HepG2 (cell line): ENCODE results near the gene DYSF.

ENCODE experiments used
- ARHGAP35 ChIP-seq: sonication (generic); formaldehyde crosslinking; IDR thresholded peaks from 2 replicates; pipeline ENCODE4 v1.9.0; 2022; ENCODE audit warnings: mild to moderate bottlenecking, inconsistent platforms, moderate library complexity, missing genetic modification reagents, borderline replicate concordance
- NCOA1 ChIP-seq: sonication (generic); formaldehyde crosslinking; IDR thresholded peaks from 2 replicates; pipeline ENCODE4 v1.9.0; 2021; ENCODE audit warnings: missing genetic modification reagents
- POLR2A ChIP-seq, 2 experiments: IDR thresholded peaks; 2 replicates each; pipeline ENCODE4 v1.6.1; 2011; ENCODE audit warnings: low read depth in 2 of 2, low read length in 2 of 2, mild to moderate bottlenecking in 1 of 2, moderate library complexity in 1 of 2; ENCODE audit not compliant: insufficient read depth in 1 of 2
- REST ChIP-seq, 2 experiments: IDR thresholded peaks; 2 replicates each; pipeline ENCODE4 v1.6.1; 2011 to 2012; ENCODE audit warnings: low read length in 2 of 2, borderline replicate concordance in 1 of 2, low read depth in 1 of 2, mild to moderate bottlenecking in 1 of 2, moderate library complexity in 1 of 2
- TCF12 ChIP-seq, 2 experiments: fragments of 450-650 bp in 1 of 2; sonication (generic) in 1 of 2; formaldehyde crosslinking in 1 of 2; IDR thresholded peaks; 2 replicates each; pipeline versions ENCODE4 v1.6.1 to v1.8.0; 2017 to 2022; ENCODE audit warnings: antibody characterized with exemption in 1 of 2, mild to moderate bottlenecking in 1 of 2, missing genetic modification reagents in 1 of 2, moderate library complexity in 1 of 2
- TGIF2 ChIP-seq: IDR thresholded peaks from 2 replicates; pipeline ENCODE4 v1.6.1; 2016; ENCODE audit warnings: control low read depth, missing compliant biosample characterization
- ZKSCAN5 ChIP-seq: sonication (generic); formaldehyde crosslinking; IDR thresholded peaks from 2 replicates; pipeline ENCODE4 v1.5.1; 2020; ENCODE audit warnings: mild to moderate bottlenecking, missing genetic modification reagents
- ZNF446 ChIP-seq: sonication (generic); formaldehyde crosslinking; IDR thresholded peaks from 2 replicates; pipeline ENCODE4 v1.5.0; 2020; ENCODE audit warnings: mild to moderate bottlenecking, missing genetic modification reagents

GRCh38 chr2:71634567-71634966 lies 181.2 kb downstream of the DYSF start:
- TF ChIP-seq TCF12 (IDR thresholded peaks at IDR 0.05) (no peak), TCF12 (CRISPR knock-in tag; IDR thresholded peaks at IDR 0.05) (no peak), POLR2A (IDR thresholded peaks at IDR 0.05; ENCODE audit: insufficient read depth in 1 of 2, low read depth in 2 of 2, low read length in 2 of 2) (no peak), ZKSCAN5 (no peak), ZNF446 (CRISPR knock-in tag) (no peak), TGIF2 (no peak), ARHGAP35 (CRISPR knock-in tag) (no peak), NCOA1 (CRISPR knock-in tag) (no peak), REST (IDR thresholded peaks at IDR 0.05; ENCODE audit: borderline replicate concordance in 1 of 2, low read depth in 1 of 2, low read length in 2 of 2) (no peak)
